ENCODE data around the gene NTNG2.

The NTNG2 gene

GRCh38 chr9:132147839-132148238 lies 14.0 kb upstream of the NTNG2 start:
- DNase-seq, result no peak

- no peak for DNase-seq
Observed at GRCh38 chr9:132150256-132150655, 11.6 kb upstream of the NTNG2 start.

GRCh38 chr9:132151118-132151517 lies 10.7 kb upstream of the NTNG2 start:
- no peak for DNase-seq

GRCh38 chr9:132152231-132152630 lies 9.6 kb upstream of the NTNG2 start:
- no peak for DNase-seq

GRCh38 chr9:132154863-132155567 lies 6.8 kb upstream of the NTNG2 start:
- DNase-seq, result no peak

- no peak for DNase-seq
Observed at GRCh38 chr9:132155568-132155895, 6.3 kb upstream of the NTNG2 start.

- no peak for DNase-seq
Observed at GRCh38 chr9:132156262-132156661, 5.6 kb upstream of the NTNG2 start.

- no peak for DNase-seq
Observed at GRCh38 chr9:132157347-132158116, 4.3 kb upstream of the NTNG2 start.

GRCh38 chr9:132160802-132161742 lies 786 bp upstream of the NTNG2 start:
- DNase-seq, result peak; percentile 80

- DNase-seq, result peak; percentile 66
Observed at GRCh38 chr9:132162764-132163456, 1.1 kb downstream of the NTNG2 start.

- peak; percentile 63 for DNase-seq
Observed at GRCh38 chr9:132163457-132163875, 1.6 kb downstream of the NTNG2 start.

- DNase-seq, result no peak
Observed at GRCh38 chr9:132163876-132164603, 2.2 kb downstream of the NTNG2 start.

GRCh38 chr9:132164604-132165362 lies 2.9 kb downstream of the NTNG2 start:
- DNase-seq, result no peak

GRCh38 chr9:132166599-132166998 lies 4.7 kb downstream of the NTNG2 start:
- no peak for DNase-seq

- DNase-seq, result no peak
Observed at GRCh38 chr9:132167192-132167591, 5.3 kb downstream of the NTNG2 start.

- no peak for DNase-seq
Observed at GRCh38 chr9:132168347-132168746, 6.5 kb downstream of the NTNG2 start.

GRCh38 chr9:132168851-132169250 lies 7.0 kb downstream of the NTNG2 start:
- DNase-seq, result no peak

GRCh38 chr9:132169672-132170392 lies 8.0 kb downstream of the NTNG2 start:
- DNase-seq, result peak; percentile 82

- DNase-seq, result no peak
Observed at GRCh38 chr9:132171702-132172101, 9.8 kb downstream of the NTNG2 start.

GRCh38 chr9:132172185-132172584 lies 10.3 kb downstream of the NTNG2 start:
- no peak for DNase-seq

- DNase-seq, result no peak
Observed at GRCh38 chr9:132175431-132175830, 13.6 kb downstream of the NTNG2 start.
